Nephron (organoid): ENCODE data around the gene CHST9.
A peak's percentile ranks its signal among the peaks of the same experiment; 100 is the strongest.
"Not testable (repeated sequence)": the region's sequence is repeated elsewhere in the genome, so short reads cannot be mapped to it uniquely, and the experiment has no call there.

Experiments
- H3K27ac Mint-ChIP-seq, 3 experiments: 2 replicates each; pipeline ENCODE4 v1.8.0; 2020; ENCODE audit warnings: mixed read lengths in 3 of 3, mild to moderate bottlenecking in 2 of 3, moderate library complexity in 1 of 3
- H3K27me3 Mint-ChIP-seq: 2 replicates; pipeline ENCODE4 v1.8.0; 2021; ENCODE audit warnings: low read depth, mild to moderate bottlenecking, moderate library complexity, mixed read lengths
- H3K36me3 Mint-ChIP-seq: 2 replicates; pipeline ENCODE4 v1.8.0; 2020; ENCODE audit warnings: low read depth, mixed read lengths
- H3K4me1 Mint-ChIP-seq: 2 replicates; pipeline ENCODE4 v1.8.0; 2020; ENCODE audit warnings: mixed read lengths
- H3K4me3 Mint-ChIP-seq, 3 experiments: 2 replicates each; pipeline ENCODE4 v1.8.0; 2020; ENCODE audit warnings: mild to moderate bottlenecking in 3 of 3, mixed read lengths in 3 of 3, moderate library complexity in 2 of 3
- H3K9me3 Mint-ChIP-seq: 2 replicates; pipeline ENCODE4 v1.8.0; 2020; ENCODE audit warnings: mixed read lengths
- CTCF ChIP-seq, 3 experiments: fragments of 200-600 bp; sonication (generic); IDR thresholded peaks; one replicate each; pipeline ENCODE4 v1.5.0; 2021; ENCODE audit warnings: antibody characterized with exemption in 3 of 3; ENCODE audit not compliant: unreplicated experiment in 3 of 3

The CHST9 gene

GRCh38 chr18:26981360-26982082 is 203.6 kb downstream of the CHST9 start:
- peaks cover 11% of the 10 kb centered on the region for H3K4me1 Mint-ChIP-seq
- H3K36me3 Mint-ChIP-seq, result peaks cover 6% of the 10 kb centered on the region
- peak overlapping the region; percentile 6 to 71 (median 40) for H3K27ac Mint-ChIP-seq
- H3K4me3 Mint-ChIP-seq, result peak overlapping the region in 1 of 3 experiments; percentile 24
- TF ChIP-seq CTCF (IDR thresholded peaks at IDR 0.05; ENCODE audit: unreplicated experiment in 3 of 3), result no peak
- H3K9me3 Mint-ChIP-seq, result peaks cover 11% of the 10 kb centered on the region
- H3K27me3 Mint-ChIP-seq, result no peaks in the 10 kb centered on the region

GRCh38 chr18:26978812-26979341 is 206.2 kb downstream of the CHST9 start:
- peaks cover 20% of the 10 kb centered on the region for H3K4me1 Mint-ChIP-seq
- no peak overlapping the region for H3K27ac Mint-ChIP-seq

GRCh38 chr18:26977781-26978180 is 207.3 kb downstream of the CHST9 start:
- Mint-ChIP-seq H3K27me3 (peaks cover 3% of the 10 kb centered on the region), H3K4me1 (peaks cover 20% of the 10 kb centered on the region), H3K4me3 (no peak overlapping the region), H3K36me3 (no peaks in the 10 kb centered on the region), H3K27ac (no peak overlapping the region), H3K9me3 (no peaks in the 10 kb centered on the region)
- no peak for TF ChIP-seq CTCF (IDR thresholded peaks at IDR 0.05; ENCODE audit: unreplicated experiment in 3 of 3)

More at GRCh38 chr18:26978812-26979341, 206.2 kb downstream of the CHST9 start:
- TF ChIP-seq CTCF (IDR thresholded peaks at IDR 0.05; ENCODE audit: unreplicated experiment in 3 of 3), result no peak
- Mint-ChIP-seq H3K27me3 (peaks cover 3% of the 10 kb centered on the region), H3K9me3 (no peaks in the 10 kb centered on the region), H3K4me3 (no peak overlapping the region), H3K36me3 (no peaks in the 10 kb centered on the region)

- Mint-ChIP-seq H3K4me1 (peaks cover 14% of the 10 kb centered on the region), H3K36me3 (peaks cover 4% of the 10 kb centered on the region)
These were observed 208.9 kb downstream of the CHST9 start for GRCh38 chr18:26976206-26976605.

GRCh38 chr18:26972549-26972948 is 212.6 kb downstream of the CHST9 start:
- H3K36me3 Mint-ChIP-seq, H3K27me3 Mint-ChIP-seq, H3K4me3 Mint-ChIP-seq, H3K27ac Mint-ChIP-seq, H3K9me3 Mint-ChIP-seq: not testable (repeated sequence)
- peaks cover 14% of the 10 kb centered on the region for H3K4me1 Mint-ChIP-seq

More at GRCh38 chr18:26976206-26976605, 208.9 kb downstream of the CHST9 start:
- no peak for TF ChIP-seq CTCF (IDR thresholded peaks at IDR 0.05; ENCODE audit: unreplicated experiment in 3 of 3)
- Mint-ChIP-seq H3K9me3 (no peaks in the 10 kb centered on the region), H3K27ac (peak overlapping the region; percentile 13 to 32 (median 28)), H3K4me3 (no peak overlapping the region), H3K27me3 (peaks cover 3% of the 10 kb centered on the region)

GRCh38 chr18:26971409-26971808 is 213.7 kb downstream of the CHST9 start:
- Mint-ChIP-seq H3K4me3 (no peak overlapping the region), H3K27me3 (peaks cover 3% of the 10 kb centered on the region), H3K27ac (no peak overlapping the region), H3K4me1 (peaks cover 8% of the 10 kb centered on the region), H3K9me3 (no peaks in the 10 kb centered on the region), H3K36me3 (peaks cover 9% of the 10 kb centered on the region)
- TF ChIP-seq CTCF (IDR thresholded peaks at IDR 0.05; ENCODE audit: unreplicated experiment in 3 of 3), result no peak
